ENCODE results near the gene RTCB. TPM values are rescaled to one million over a fixed set of nuclear protein-coding genes. Genes with fewer than 3 reads are reported as not detected.

The RTCB gene
- total and polyA plus RNA-seq, 2 of the 13 experiments (the other 11 are each of a cell fraction or from before 2014, with no cell fraction given) = 108 to 167 TPM

DNA sequence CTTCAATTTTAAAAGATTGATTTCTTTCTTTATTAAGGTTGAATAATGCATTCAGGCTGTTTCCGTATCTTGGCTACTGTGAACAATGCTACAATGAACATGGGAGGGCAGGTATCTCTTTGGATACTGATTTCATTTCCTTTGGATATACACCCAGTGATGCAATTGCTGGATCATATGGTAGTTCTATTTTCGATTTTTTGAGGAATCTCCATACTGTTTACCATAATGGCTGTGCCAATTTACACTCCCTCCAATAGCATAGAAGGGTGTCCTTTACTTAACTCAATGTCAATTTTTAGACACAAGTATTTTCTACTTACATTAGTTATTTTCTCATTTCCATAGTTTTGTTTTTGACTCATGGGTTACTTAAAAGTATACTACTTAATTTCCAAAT lies 8.0 kb downstream of the RTCB start:
- CTCF ChIA-PET (ENCODE audit: low intra/inter-chr PET ratio, low total read pairs) = no interaction called here
- POLR2A ChIA-PET = interaction anchor here (1.5 kb wide), 1 partner anchor 7 kb away, joined by 5 read pairs; the partner anchor contains the start of gene RTCB
- Histone ChIP-seq H2AFZ (ENCODE audit: low read length) (no peak overlapping the region), H3K27me3 (ENCODE audit: control insufficient read depth in 1 of 2, insufficient read depth in 2 of 2, low read length in 2 of 2) (no peaks in the 10 kb centered on the region), H3K9ac (ENCODE audit: insufficient read depth, low read depth, low read length) (no peak overlapping the region), H3K4me2 (ENCODE audit: low read depth, low read length) (no peak overlapping the region), H3K27ac (ENCODE audit: extremely low read length, insufficient read depth, low read length) (no peak overlapping the region), H3K9me3 (ENCODE audit: low read length) (no peaks in the 10 kb centered on the region), H3K4me1 (ENCODE audit: insufficient read depth, low read length) (peaks cover 13% of the 10 kb centered on the region; the same call in 1 of the 2 replicates), H4K20me1 (ENCODE audit: insufficient read depth, low read length) (no peaks in the 10 kb centered on the region), H3K4me3 (replicated peaks in 1 of 3; ENCODE audit: insufficient read depth in 1 of 3, low read depth in 2 of 3, low read length in 3 of 3) (no peak overlapping the region), H3K79me2 (ENCODE audit: insufficient read depth, low read length) (peaks cover 7% of the 10 kb centered on the region), H3K36me3 (replicated peaks in 1 of 2; ENCODE audit: control insufficient read depth in 1 of 2, insufficient read depth in 2 of 2, low read length in 2 of 2) (peaks cover 20 to 80% of the 10 kb centered on the region in 2 experiments; a peak in 4 of 5 replicates)
- FAIRE-seq (no peak), ATAC-seq (no peak), DNase-seq (ENCODE audit: low spot score) (no peak)
- intact Hi-C loops (cut with micrococcal nuclease; ENCODE audit: unreplicated experiment) = no loop called here
- WGBS (ENCODE audit: low lambda C conversion rate) = 80% methylated on average over 2 of the region's 2 CpGs
- in situ Hi-C loops (cut with HindIII; ENCODE audit: extremely low pct_ligation_motif_present, low pct_unique_long_range_greater_than_20kb) = no loop called here
- BruUV-seq (replicated peaks) = no TSS peak
- no peak for TF ChIP-seq PHF20 (CRISPR knock-in tag; IDR thresholded peaks at IDR 0.05)
- no peak for TF ChIP-seq POLR2A (IDR thresholded peaks at IDR 0.05; ENCODE audit: insufficient read depth in 1 of 2, low read depth in 2 of 2, low read length in 2 of 2)
- TF ChIP-seq RAD51 (IDR thresholded peaks at IDR 0.05; ENCODE audit: borderline replicate concordance) = no peak
- TF ChIP-seq, protein P1, sequence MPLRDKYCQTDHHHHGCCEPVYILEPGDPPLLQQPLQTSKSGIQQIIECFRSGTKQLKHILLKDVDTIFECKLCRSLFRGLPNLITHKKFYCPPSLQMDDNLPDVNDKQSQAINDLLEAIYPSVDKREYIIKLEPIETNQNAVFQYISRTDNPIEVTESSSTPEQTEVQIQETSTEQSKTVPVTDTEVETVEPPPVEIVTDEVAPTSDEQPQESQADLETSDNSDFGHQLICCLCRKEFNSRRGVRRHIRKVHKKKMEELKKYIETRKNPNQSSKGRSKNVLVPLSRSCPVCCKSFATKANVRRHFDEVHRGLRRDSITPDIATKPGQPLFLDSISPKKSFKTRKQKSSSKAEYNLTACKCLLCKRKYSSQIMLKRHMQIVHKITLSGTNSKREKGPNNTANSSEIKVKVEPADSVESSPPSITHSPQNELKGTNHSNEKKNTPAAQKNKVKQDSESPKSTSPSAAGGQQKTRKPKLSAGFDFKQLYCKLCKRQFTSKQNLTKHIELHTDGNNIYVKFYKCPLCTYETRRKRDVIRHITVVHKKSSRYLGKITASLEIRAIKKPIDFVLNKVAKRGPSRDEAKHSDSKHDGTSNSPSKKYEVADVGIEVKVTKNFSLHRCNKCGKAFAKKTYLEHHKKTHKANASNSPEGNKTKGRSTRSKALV (CRISPR knock-in tag; IDR thresholded peaks at IDR 0.05) = no peak
- TF ChIP-seq KAT8 (CRISPR knock-in tag; IDR thresholded peaks at IDR 0.05) = no peak
- no peak for TF ChIP-seq RERE (CRISPR knock-in tag; IDR thresholded peaks at IDR 0.05; ENCODE audit: low read depth)
- TF ChIP-seq, protein P2, sequence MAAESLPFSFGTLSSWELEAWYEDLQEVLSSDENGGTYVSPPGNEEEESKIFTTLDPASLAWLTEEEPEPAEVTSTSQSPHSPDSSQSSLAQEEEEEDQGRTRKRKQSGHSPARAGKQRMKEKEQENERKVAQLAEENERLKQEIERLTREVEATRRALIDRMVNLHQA (CRISPR knock-in tag; IDR thresholded peaks at IDR 0.05) = no peak
- TF ChIP-seq YEATS4 (CRISPR knock-in tag; IDR thresholded peaks at IDR 0.05; ENCODE audit: borderline replicate concordance) = no peak
- no peak for TF ChIP-seq NCOA2 (CRISPR knock-in tag; IDR thresholded peaks at IDR 0.05)
- no peak for TF ChIP-seq HNRNPLL (IDR thresholded peaks at IDR 0.05; ENCODE audit: low read depth, low read length, poor library complexity, severe bottlenecking)
